ENCODE results near the gene GPC6.

DNA sequence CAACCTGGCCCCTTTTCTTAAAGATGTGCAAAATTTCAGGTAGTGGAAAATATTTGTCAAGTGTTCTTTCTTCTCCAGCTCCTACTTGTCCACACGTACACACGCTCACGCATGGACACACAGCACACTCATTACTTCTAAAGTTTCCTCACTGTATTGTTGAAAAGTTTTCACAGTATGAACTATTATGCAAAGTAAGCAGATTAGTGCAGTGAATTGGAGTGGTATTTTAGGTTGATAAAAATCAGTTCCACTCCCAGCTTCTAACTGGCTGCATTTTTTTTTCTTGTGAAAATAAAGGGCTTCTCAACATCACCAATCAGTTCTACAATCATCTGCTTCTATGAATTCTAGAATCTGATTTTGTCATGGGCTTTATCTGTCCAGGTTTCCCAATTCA lies 988.4 kb downstream of the GPC6 start:
- TF ChIP-seq RCOR1 (IDR thresholded peaks at IDR 0.05; ENCODE audit: borderline replicate concordance in 1 of 2, low read depth in 2 of 2, low read length in 2 of 2): no peak
- TF ChIP-seq, protein P1, sequence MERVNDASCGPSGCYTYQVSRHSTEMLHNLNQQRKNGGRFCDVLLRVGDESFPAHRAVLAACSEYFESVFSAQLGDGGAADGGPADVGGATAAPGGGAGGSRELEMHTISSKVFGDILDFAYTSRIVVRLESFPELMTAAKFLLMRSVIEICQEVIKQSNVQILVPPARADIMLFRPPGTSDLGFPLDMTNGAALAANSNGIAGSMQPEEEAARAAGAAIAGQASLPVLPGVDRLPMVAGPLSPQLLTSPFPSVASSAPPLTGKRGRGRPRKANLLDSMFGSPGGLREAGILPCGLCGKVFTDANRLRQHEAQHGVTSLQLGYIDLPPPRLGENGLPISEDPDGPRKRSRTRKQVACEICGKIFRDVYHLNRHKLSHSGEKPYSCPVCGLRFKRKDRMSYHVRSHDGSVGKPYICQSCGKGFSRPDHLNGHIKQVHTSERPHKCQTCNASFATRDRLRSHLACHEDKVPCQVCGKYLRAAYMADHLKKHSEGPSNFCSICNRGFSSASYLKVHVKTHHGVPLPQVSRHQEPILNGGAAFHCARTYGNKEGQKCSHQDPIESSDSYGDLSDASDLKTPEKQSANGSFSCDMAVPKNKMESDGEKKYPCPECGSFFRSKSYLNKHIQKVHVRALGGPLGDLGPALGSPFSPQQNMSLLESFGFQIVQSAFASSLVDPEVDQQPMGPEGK (CRISPR knock-in tag; IDR thresholded peaks at IDR 0.05; ENCODE audit: borderline replicate concordance): no peak
